ENCODE results near the gene TMEM184B.

TMEM184B gene

DNA sequence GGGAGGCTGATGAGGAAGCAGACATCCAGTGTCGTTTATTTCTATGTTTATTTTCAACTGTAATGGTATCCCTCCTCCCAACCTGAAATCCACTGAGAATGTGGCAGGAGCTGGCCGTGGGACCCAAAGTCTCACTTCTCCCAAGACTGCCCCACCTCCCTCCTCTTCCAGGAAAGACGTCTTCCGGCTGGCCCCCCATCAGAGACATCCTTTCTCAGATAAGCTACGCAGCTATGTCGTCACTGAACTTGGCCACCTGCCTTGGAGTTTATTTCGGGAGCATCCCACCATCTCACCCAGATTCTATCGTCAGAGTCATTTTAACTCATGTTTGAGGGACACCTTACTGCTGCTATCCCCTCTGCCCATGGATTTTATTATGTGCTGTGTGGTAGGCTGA lies 13.9 kb downstream of the TMEM184B start:
- Histone ChIP-seq H3K27ac (peak overlapping the region in 6 of 21 experiments; percentile 11 to 73 (median 38)), H3K4me3 (no peak overlapping the region)

DNA sequence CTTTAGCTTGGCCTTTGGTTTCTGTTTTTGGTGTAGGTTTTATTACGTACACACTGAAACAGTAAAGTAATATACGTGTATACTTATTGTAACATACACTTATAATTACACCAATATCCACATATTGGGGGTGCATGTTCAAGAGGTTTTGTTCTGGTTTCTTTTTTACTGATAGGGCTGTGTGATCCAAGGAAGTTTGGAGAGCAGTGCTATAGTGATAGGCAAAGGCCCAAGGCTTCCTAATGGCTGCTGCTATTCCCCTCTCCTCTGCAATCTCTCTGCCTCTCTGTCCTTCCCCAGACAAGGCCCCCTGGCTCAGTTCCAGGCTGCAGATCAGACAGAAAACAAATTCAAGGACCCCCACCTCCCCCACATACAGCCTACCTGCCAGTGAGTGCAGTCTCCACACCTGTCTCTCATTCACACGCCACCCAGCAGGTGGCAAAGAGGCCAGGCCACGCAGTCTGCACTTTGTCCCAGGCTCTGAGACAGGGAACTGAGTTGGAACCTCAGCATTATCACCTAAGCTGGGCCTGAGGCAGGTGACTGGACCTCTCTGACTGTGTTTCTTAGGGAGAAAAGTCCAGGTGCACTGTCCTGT lies 15.1 kb downstream of the TMEM184B start:
- Histone ChIP-seq H3K4me3 (no peak overlapping the region), H3K27ac (peak overlapping the region in 12 of 21 experiments; percentile 34 to 80 (median 67))

DNA sequence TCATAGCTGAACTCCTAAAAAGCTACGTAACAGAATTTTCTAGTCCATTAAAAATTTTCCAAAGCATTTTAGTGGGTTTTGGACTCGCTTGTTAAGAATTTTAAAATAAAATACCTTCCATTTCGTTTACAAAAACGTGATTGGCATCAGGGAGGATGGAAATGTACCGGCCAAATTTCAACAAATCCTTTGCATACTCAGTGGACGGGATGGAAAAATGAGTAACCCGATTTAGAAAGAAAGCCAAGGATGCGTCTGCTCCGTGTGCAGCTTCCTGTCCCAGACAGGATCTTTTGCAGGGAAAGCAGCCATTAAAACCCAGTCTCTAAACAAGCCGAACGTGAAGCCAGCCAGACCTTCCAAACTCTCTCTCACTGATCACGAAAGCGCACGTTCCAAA lies 15.6 kb downstream of the TMEM184B start:
- H3K27ac ChIP-seq = peak overlapping the region in 14 of 21 experiments; percentile 17 to 80 (median 64)
- H3K4me3 ChIP-seq = no peak overlapping the region

DNA sequence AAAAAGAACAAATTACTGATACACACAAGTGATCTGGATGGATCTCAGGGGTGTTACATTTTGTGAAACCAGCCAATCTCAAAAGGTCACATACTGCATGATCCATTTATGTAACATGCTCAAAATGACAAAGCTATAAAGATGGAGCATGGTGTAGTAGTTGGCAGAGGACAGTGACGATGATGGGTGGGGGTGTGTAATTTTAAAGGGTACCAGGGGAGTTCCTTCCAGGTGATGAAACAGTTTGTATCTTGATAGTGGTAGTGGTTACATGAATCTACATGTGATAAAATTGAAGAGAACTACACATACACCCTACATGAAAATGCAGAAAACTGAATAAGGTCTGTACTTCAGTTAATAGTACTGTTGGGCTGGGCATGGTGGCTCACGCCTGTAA lies 17.1 kb downstream of the TMEM184B start:
- H3K4me3 ChIP-seq = no peak overlapping the region
- no peak overlapping the region for H3K27ac ChIP-seq

DNA sequence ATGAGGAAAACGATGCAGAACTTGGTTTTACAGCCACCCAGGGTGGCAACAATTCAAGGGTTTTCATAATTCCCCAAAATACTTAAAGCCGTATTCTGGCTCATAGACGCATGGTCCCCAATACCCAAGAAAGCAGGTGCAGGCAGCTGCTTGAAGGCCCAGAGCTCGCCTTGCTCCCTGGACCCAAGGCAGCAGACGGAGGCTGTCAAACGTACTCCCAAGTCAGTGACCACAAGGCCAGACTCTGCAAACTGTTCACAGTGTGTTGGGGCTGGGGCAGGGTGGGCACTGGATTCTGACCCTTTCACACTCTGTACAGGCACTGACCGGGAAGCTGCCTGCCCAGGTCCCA lies 21.5 kb downstream of the TMEM184B start:
- H3K4me3 ChIP-seq = no peak overlapping the region
- H3K27ac ChIP-seq = no peak overlapping the region

DNA sequence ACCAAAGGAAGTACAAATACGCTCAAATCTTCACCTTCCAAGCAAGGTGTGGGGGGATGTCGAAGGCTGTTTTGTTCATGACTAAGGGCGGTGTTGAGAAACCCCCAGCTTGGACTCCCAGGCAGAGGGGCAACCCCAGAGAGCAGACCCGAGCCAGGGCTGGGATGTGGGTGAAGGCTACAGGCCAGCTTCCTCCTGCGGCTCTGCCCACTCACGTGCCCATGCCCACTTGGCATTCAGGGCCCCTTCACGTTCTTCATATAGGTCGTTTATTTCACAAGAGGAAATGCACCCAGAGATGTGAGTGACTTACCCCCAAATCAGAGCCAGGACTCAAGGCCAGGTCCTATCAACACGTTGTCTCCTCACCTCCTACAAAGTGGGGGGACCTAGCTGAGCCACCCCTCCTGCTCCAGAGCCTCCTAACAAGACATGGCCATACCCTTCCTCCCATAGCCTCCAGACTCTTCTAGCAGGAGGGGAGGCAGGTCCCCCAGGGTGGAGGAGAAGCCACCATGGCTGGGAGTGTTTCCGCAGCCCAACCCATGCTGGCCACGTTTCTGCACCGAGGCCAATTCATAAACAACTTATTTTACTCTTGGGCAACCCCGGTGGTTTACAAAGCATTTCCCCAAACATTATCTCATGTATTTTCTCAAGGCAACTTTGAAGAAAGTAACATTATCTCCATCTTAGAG lies 22.0 kb downstream of the TMEM184B start:
- Histone ChIP-seq H3K27ac (no peak overlapping the region), H3K4me3 (no peak overlapping the region)

DNA sequence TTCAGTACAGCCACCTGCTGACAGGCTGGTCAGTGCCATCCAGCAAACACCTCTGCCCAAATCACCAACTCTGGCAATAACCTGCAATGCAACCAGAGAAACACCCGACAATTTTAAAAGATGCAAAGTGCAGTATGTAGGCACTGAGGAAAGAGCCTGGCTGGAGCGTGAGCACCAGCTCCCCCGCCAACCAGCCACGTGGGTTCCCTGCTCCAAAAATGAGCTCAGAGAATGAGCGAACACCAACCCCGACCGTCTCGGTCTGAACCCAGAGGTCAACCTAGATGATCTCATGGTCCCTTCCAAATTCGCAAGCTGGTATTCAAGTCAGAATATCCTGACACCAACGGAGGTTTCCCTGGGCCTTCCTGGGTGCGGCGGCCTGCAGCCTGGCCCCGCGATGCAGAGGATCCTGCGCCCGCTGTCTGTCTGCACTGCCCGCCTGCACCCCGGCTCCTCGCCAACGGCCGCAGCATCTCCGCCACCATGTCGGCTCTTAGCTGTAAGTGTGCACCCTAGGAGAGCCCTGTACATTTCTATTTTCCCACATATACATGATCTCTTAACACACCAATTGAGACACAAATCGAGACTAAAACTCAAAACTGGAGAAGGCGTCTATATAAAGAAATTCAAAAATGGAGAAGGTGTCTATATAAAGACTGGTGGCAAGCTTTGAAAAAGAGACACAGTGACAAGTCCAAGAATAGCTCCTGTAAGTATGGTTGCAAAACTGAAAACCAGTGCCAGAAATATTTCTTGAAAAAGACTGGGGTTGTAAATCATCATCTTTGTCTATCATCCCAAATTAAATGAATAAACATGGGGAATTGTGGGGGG lies 22.8 kb downstream of the TMEM184B start:
- H3K27ac ChIP-seq = no peak overlapping the region
- no peak overlapping the region for H3K4me3 ChIP-seq

DNA sequence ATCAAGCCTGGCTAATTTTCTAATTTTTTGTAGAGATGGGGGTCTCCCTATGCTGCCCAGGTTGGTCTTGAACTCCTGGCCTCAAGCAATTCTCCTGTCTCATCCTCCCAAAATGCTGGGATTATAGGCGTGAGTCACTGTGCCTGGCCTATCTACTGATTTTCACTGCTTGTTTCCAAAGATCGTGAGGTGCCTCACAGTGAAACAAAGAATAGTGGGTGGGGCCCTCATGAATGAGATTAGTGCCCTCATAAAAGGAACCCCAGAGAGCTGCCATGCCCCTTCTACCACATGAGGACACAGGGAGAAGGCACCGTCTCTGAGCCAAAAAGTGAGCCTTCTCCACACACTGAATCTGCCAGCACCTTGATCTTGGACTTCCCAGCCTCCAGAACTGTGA lies 23.5 kb downstream of the TMEM184B start:
- no peak overlapping the region for H3K27ac ChIP-seq
- H3K4me3 ChIP-seq = no peak overlapping the region

DNA sequence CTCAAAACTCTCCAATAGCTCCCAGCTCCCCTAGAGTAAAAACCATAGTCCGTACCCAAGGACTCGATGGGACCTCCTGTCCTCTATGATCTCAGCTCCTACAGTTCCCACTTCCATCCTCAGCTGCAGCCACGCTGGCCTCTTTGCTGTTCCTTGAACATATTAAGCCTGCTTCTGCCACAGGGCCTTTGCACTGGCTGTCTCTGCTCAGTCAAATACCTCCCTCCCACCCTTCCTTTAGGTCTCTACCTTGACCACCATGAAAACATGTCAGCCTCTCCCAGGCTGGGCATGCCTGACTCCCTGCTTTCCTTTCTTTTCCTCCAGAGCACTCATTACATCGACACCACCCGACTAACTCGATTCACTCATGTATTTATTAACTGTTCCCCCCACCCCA lies 24.5 kb downstream of the TMEM184B start:
- H3K27ac ChIP-seq = peak overlapping the region in 2 of 21 experiments; percentile 29 to 57
- no peak overlapping the region for H3K4me3 ChIP-seq

DNA sequence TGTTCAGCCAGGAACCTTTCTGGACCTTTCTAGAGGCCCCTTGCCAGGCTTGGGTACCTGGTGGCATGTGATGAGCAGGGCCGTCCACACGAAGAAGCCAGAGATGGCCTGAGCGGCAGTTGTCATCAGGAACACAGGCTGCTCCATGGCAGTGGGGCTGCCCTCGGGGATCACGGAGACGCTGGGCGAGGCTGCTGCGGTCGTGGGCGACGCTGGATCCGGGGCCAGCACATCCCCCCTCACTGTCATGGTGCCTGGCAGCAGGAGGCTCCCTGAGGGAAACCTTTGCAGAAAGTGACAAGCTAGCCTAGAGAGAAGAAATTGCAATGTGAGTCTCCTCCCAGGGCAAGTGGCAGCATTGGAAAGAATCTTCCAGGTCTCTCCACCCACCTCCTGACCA lies 25.1 kb downstream of the TMEM184B start:
- Histone ChIP-seq H3K27ac (peak overlapping the region in 5 of 21 experiments; percentile 14 to 73 (median 40)), H3K4me3 (no peak overlapping the region)

DNA sequence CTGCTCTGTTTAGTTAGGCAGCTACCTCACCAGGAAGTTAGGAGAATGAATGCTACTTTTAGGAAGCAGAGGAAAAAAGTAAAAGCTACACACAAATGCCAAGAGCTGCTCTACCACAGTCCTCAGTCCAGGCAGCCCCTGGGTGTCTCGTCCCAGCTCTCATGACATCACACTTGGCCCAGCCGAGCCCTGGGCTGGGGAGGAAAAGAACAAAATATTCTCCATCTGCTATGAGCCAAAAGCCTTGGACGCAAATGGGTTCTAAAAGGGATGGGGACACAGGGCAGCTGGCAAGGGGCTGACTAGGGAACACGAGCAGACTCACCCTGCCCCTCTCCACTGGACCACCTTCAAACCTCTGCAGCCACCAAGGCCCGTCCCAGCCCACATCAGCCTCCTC lies 26.1 kb downstream of the TMEM184B start:
- Histone ChIP-seq H3K4me3 (no peak overlapping the region), H3K27ac (peak overlapping the region in 4 of 21 experiments; percentile 35 to 73 (median 48))

DNA sequence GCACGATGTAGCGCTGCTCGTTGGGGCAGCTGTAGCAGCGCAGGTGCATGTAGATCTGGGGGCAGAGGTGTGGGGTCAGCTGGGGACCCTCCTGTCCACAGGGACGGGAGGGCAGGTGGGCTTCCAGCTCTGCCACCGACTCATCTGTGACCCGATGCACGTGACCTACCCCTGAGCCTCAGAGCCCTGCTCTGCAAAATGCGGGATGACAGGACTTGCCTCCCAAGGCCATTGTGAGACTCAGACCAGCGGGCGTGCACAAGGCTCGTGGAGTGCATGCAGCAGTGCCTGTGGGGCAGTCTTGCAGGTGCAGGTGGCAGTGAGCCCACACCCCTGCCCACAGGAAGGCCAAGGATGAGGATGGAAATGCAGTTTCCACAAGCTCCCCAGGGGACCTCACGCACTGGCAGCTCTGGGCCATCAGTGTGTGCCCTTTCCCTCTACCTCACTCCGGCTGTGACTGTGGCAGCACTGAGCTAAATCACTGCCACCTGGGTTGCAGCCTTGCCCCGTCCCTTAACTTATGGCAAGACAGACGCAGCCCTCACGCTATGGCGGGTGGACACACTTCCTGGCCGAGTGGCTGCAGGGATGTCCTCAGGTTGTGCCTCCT lies 26.7 kb downstream of the TMEM184B start:
- no peak overlapping the region for H3K27ac ChIP-seq
- H3K4me3 ChIP-seq = no peak overlapping the region

DNA sequence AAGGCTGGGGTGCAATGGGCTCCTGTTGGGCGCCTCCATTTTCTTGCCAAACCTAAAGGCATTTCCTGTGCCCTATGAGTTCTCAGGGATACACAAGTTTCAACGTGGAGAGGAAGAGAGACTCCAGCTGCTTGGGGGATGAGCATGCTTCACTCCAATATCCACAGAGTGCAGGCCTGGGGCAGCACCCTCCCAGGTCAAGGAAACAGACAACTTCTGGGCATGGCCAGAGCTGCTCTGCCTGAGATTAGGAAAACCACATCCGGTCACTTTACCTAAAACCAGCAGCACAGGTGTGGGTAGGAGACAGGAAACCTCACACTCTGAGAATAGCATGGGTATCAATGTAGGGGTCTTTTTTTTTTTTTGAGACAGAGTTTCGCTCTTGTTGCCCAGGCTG lies 28.7 kb downstream of the TMEM184B start:
- H3K27ac ChIP-seq = no peak overlapping the region

DNA sequence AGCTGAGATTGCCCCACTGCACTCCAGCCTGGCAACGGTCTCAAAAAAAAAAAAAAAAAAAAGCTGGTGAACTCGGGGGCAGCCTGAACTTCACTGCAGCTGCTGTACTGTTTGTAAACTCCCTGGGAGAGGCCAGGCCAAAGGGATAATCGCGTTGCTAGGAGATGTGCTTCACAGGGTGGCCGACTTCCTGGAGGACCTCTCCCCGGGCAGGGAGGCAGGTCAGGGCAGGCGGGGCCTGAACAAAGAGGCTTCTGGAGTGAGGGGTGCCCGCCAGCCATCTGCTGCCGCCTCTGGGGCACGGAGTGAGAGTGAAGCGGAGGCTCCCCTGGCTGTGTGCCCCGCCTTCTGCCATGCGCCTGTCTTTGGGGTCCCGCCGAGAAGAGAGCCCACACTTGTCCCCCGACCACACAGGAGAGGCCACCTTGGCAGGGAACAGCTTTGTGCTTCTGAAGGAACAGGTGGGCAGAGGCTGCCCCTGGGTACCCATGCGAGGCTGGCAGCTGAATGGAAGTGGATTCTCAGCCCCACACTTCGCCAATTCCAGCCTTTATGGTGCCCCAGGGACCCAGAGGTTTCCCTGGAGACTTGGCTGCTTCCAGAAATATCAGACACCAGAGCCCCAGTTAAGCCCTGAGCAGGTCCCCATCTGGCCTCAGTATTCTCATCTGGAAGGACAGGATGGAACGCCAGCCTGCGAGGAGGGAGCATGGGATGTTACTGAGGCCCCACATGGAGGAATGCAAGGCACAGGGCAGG lies 29.6 kb downstream of the TMEM184B start:
- peak overlapping the region in 5 of 21 experiments; percentile 25 to 50 (median 35) for H3K27ac ChIP-seq

More for the DNA sequence above, 28.7 kb downstream of the TMEM184B start:
- H3K4me3 ChIP-seq = no peak overlapping the region

DNA sequence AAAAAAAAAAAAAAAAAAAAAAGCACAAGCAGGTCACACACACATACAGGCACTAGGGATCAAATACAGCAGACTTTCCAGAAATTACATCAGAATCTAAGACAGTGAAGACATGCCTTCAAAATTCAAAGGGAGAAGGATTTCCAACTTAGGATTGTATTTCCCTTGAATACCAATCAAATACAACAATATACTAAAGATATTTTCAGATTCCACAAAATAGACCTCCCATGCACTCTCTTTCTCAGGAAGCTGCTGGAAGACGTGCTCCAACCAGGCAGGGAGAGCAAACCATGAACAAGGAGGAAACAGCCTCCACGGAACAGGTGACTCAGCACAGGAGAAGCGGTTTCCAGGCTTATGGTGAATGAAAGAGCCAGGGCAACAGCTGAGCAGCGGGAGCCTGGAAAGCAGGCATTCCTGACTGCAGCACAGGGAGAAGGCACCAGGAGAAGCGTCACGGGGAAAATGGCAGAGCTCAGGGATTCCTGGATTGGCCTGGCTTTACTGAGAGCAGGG lies 32.0 kb downstream of the TMEM184B start:
- no peak overlapping the region for H3K4me3 ChIP-seq
- H3K27ac ChIP-seq = peak overlapping the region in 4 of 21 experiments; percentile 11 to 38 (median 18)

More for the DNA sequence above, 29.6 kb downstream of the TMEM184B start:
- no peak overlapping the region for H3K4me3 ChIP-seq

DNA sequence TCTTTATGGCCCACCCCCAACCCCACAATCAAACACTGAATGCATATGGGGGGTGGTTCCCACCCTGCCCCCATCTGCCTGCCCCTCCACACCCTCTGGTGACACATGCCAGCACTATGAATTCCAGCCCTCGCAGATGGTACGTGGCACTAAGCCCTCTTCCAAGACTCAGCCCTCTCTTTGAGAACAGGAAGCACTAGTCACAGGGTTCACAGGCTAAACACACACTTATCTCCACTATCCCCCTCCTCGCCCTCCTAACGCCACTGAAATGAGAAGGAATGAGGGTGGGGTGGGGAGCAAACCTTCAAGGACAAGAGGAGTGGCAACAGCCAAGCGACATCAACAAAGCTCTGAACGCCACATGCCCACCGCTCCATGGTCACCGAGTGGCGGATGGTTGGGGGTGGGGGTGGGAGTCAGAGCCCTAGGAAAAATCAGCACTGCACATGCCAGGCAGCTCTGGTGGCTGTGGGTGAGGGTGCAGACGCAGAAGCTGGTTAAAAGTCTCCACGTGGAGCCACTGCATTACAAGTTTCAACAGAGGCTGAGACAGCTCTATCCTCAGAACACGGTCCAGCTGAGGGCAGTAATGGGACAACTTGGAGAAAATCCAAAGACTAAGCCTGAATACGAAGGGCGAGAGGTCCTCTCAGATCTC lies 33.6 kb downstream of the TMEM184B start:
- H3K27ac ChIP-seq = peak overlapping the region in 19 of 21 experiments; percentile 28 to 81 (median 51)
- H3K4me3 ChIP-seq = no peak overlapping the region

DNA sequence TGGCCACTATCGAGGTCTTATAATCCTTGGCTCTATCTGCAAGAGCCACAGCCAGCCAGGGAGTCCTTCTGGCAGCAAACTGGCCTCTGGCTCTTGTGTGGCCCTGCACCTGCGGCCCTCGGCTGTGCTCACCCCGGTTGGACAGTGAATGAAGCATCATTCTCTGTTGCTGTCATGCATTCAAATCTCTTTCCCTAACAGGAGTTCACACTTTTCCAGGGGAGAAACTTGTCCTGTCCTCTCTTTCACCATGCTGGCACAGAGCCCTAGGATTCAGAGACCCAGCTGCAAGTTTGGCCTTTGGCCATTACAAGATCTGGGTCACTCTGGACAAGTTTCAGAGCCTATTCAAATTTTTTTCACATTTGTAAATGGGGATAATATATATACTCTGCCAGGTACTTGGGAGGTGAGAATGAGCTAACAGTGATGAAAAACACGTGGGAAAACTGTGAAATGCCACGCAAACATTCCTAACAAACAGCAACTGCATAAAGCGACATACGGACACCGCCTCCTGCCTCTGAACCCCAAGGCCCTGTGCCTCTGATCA lies 34.2 kb downstream of the TMEM184B start:
- no peak overlapping the region for H3K4me3 ChIP-seq
- H3K27ac ChIP-seq = peak overlapping the region in 18 of 21 experiments; percentile 28 to 81 (median 52)

DNA sequence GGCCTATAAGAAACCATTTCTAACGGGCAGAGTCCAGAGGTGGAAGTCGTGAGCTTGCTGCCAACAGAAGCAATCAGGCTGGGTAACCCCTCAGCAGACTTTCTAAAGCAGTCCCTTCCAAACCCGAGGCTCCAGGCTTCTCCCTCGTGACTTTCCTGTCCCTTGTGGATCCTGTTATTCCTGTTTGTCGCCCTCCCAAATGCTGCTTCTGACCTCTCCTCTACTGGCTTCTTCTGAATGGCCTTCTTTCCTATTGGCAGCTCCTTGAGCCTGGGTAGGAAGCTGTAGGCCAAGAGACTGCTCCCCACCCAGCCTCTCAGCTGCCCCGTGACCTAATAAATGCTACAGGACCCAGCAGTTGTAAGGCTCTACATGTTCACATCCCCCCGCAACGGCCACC lies 36.0 kb downstream of the TMEM184B start:
- H3K4me3 ChIP-seq = no peak overlapping the region
- peak overlapping the region in 7 of 21 experiments; percentile 29 to 63 (median 41) for H3K27ac ChIP-seq

All from skin epidermis (tissue), 12 donors.